ENCODE results near the gene SREBF2.

The SREBF2 gene

DNA sequence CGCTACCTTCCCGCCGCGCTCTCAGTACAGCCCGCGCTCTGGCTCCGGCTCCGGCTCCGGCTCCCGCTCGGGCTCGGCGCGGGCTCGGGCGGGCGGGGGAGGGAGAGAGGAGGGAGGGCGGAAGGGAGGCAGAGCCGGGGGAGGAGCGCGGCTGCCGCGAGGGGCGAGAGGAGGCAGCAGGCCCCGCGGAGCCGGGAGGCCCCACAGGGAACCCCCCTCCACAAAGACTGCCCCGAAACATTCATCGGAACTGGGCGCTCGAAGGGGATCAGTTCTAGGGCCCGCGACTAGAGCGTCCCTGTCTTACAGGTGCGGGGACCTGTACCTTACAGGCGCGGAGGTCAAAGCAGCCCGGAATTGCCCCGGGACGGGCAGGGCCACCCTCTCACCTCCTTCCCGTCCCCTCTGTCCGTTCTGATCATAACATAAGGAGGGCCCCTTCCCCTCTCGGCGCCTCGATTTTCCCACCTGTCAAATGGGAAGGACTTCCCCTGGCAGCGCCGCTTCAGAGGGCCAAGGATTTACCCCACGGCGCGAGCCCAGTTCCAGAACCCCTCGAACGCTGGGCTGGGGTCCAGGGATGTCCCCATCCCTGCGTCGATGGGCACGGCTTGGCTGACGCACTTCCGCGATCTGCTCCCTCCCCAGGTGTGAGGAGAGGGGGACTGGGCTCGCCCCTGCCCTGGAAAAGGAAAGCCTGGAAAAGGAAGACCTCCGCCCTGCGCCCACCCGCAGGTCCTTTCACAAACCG is 82.3 kb downstream of the SREBF2 start, which contains the start of gene SHISA8:
Gene SHISA8 (minus strand): TSS at position 40 of the 751 bp plus-strand sequence. CDS start 407 bp downstream, outside the sequence.
- TF ChIP-seq, protein P1, sequence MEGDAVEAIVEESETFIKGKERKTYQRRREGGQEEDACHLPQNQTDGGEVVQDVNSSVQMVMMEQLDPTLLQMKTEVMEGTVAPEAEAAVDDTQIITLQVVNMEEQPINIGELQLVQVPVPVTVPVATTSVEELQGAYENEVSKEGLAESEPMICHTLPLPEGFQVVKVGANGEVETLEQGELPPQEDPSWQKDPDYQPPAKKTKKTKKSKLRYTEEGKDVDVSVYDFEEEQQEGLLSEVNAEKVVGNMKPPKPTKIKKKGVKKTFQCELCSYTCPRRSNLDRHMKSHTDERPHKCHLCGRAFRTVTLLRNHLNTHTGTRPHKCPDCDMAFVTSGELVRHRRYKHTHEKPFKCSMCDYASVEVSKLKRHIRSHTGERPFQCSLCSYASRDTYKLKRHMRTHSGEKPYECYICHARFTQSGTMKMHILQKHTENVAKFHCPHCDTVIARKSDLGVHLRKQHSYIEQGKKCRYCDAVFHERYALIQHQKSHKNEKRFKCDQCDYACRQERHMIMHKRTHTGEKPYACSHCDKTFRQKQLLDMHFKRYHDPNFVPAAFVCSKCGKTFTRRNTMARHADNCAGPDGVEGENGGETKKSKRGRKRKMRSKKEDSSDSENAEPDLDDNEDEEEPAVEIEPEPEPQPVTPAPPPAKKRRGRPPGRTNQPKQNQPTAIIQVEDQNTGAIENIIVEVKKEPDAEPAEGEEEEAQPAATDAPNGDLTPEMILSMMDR (conservative IDR thresholded peaks at IDR 0.05; ENCODE audit: control insufficient read depth, insufficient read depth, low read depth, low read length) = no peak
- no peak for DNase-seq (ENCODE audit: low read depth)
- no peak within 1 kb of the TSS for H3K4me3 ChIP-seq (ENCODE audit: control insufficient read depth, low read depth, low read length)

GRCh38 chr22:41915786-41916493 is 83.0 kb downstream of the SREBF2 start:
- DNase-seq (ENCODE audit: low read depth) = no peak
- TF ChIP-seq, protein P1 (conservative IDR thresholded peaks at IDR 0.05; ENCODE audit: control insufficient read depth, insufficient read depth, low read depth, low read length) = no peak

GRCh38 chr22:41916745-41917358 is 83.9 kb downstream of the SREBF2 start:
- no peak overlapping the region for H3K4me3 ChIP-seq (ENCODE audit: control insufficient read depth, low read depth, low read length)
- DNase-seq (ENCODE audit: low read depth) = no peak

More at GRCh38 chr22:41915786-41916493, 83.0 kb downstream of the SREBF2 start:
- H3K4me3 ChIP-seq (ENCODE audit: control insufficient read depth, low read depth, low read length) = no peak overlapping the region

GRCh38 chr22:41917375-41917902 is 84.5 kb downstream of the SREBF2 start:
- no peak for DNase-seq (ENCODE audit: low read depth)
- H3K4me3 ChIP-seq (ENCODE audit: control insufficient read depth, low read depth, low read length) = no peak overlapping the region
- TF ChIP-seq, protein P1 (conservative IDR thresholded peaks at IDR 0.05; ENCODE audit: control insufficient read depth, insufficient read depth, low read depth, low read length) = no peak

More at GRCh38 chr22:41916745-41917358, 83.9 kb downstream of the SREBF2 start:
- TF ChIP-seq, protein P1 (conservative IDR thresholded peaks at IDR 0.05; ENCODE audit: control insufficient read depth, insufficient read depth, low read depth, low read length) = no peak

GRCh38 chr22:41917903-41918791 is 85.2 kb downstream of the SREBF2 start:
- peak; percentile 48 for DNase-seq (ENCODE audit: low read depth)
- no peak overlapping the region for H3K4me3 ChIP-seq (ENCODE audit: control insufficient read depth, low read depth, low read length)
- TF ChIP-seq, protein P1 (conservative IDR thresholded peaks at IDR 0.05; ENCODE audit: control insufficient read depth, insufficient read depth, low read depth, low read length) = no peak
